SK-N-SH (cell line): Measurements from ENCODE around the gene LYRM4.

Source experiments
- EP300 ChIP-seq, 2 experiments: IDR thresholded peaks; 2 replicates each; pipeline versions ENCODE4 v1.4.0 to v1.6.1; 2012; ENCODE audit warnings: borderline replicate concordance in 1 of 2, low read depth in 1 of 2, low read length in 1 of 2
- EZH2phosphoT487 ChIP-seq: fragments of 200-600 bp; sonication (generic); IDR thresholded peaks from 2 replicates; pipeline ENCODE4 v1.6.1; 2017; ENCODE audit warnings: low read depth, mixed run types, mild to moderate bottlenecking, antibody characterized with exemption, moderate library complexity, borderline replicate concordance
- JUND ChIP-seq: IDR thresholded peaks from 2 replicates; pipeline ENCODE4 v1.4.0; 2012
- MXI1 ChIP-seq: IDR thresholded peaks from 2 replicates; pipeline ENCODE4 v1.6.1; 2012; ENCODE audit warnings: mild to moderate bottlenecking, low read depth, low read length, improper control_type of control experiment
- POLR2AphosphoS5 ChIP-seq: IDR thresholded peaks from 2 replicates; pipeline ENCODE4 v1.6.1; 2012; ENCODE audit warnings: low read depth, low read length
- RAD21 ChIP-seq: IDR thresholded peaks from 2 replicates; pipeline ENCODE4 v1.6.1; 2012; ENCODE audit warnings: mild to moderate bottlenecking, low read length
- SMC3 ChIP-seq: IDR thresholded peaks from 2 replicates; pipeline ENCODE4 v1.6.1; 2012; ENCODE audit warnings: low read depth, low read length, improper control_type of control experiment
- TAF1 ChIP-seq: IDR thresholded peaks from 2 replicates; pipeline ENCODE4 v1.6.1; 2012; ENCODE audit warnings: low read depth, mild to moderate bottlenecking, low read length, moderate library complexity, borderline replicate concordance
- TF ChIP-seq, protein P1 (sequence below): fragments of 200-600 bp; sonication (generic); IDR thresholded peaks from 2 replicates; pipeline ENCODE4 v1.6.1; 2017; ENCODE audit warnings: antibody characterized with exemption, mild to moderate bottlenecking, moderate library complexity
- TF ChIP-seq, protein P2 (sequence below): fragments of 150-350 bp; IDR thresholded peaks from 2 replicates; pipeline ENCODE4 v1.6.1; 2016; ENCODE audit warnings: mild to moderate bottlenecking, low read depth, low read length
- TF ChIP-seq, protein P3 (sequence below): IDR thresholded peaks from 2 replicates; pipeline ENCODE4 v1.6.1; 2012; ENCODE audit warnings: mild to moderate bottlenecking, low read depth, low read length, moderate library complexity

DNA sequence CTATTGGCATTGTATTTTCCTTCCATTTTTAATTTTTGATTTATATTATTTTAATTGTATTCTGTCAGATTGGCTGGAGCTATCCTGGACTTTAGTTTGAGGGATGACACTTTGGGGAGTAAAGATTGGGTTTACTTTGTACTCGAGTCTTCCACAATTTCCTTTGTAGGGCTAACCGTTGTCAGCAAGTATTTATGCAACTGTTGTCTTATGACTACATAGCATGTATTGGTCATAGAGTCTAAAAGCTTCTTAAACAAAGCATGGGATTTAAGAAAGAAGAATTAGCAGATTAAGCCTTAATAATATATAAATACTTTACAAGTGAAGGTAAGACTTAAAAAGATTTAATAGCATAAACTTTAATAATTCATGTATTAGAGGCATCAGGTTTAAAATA, 20.2 kb upstream of the LYRM4 start:
- TF ChIP-seq POLR2AphosphoS5 (no peak), EZH2phosphoT487 (no peak), SMC3 (no peak), RAD21 (no peak), EP300 (IDR thresholded peaks at IDR 0.05; ENCODE audit: borderline replicate concordance in 1 of 2, low read depth in 1 of 2, low read length in 1 of 2) (no peak), TAF1 (no peak), JUND (no peak), MXI1 (no peak)
- TF ChIP-seq, protein P1, sequence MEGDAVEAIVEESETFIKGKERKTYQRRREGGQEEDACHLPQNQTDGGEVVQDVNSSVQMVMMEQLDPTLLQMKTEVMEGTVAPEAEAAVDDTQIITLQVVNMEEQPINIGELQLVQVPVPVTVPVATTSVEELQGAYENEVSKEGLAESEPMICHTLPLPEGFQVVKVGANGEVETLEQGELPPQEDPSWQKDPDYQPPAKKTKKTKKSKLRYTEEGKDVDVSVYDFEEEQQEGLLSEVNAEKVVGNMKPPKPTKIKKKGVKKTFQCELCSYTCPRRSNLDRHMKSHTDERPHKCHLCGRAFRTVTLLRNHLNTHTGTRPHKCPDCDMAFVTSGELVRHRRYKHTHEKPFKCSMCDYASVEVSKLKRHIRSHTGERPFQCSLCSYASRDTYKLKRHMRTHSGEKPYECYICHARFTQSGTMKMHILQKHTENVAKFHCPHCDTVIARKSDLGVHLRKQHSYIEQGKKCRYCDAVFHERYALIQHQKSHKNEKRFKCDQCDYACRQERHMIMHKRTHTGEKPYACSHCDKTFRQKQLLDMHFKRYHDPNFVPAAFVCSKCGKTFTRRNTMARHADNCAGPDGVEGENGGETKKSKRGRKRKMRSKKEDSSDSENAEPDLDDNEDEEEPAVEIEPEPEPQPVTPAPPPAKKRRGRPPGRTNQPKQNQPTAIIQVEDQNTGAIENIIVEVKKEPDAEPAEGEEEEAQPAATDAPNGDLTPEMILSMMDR, result no peak
- TF ChIP-seq, protein P2, sequence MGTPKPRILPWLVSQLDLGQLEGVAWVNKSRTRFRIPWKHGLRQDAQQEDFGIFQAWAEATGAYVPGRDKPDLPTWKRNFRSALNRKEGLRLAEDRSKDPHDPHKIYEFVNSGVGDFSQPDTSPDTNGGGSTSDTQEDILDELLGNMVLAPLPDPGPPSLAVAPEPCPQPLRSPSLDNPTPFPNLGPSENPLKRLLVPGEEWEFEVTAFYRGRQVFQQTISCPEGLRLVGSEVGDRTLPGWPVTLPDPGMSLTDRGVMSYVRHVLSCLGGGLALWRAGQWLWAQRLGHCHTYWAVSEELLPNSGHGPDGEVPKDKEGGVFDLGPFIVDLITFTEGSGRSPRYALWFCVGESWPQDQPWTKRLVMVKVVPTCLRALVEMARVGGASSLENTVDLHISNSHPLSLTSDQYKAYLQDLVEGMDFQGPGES, result no peak
- TF ChIP-seq, protein P3, sequence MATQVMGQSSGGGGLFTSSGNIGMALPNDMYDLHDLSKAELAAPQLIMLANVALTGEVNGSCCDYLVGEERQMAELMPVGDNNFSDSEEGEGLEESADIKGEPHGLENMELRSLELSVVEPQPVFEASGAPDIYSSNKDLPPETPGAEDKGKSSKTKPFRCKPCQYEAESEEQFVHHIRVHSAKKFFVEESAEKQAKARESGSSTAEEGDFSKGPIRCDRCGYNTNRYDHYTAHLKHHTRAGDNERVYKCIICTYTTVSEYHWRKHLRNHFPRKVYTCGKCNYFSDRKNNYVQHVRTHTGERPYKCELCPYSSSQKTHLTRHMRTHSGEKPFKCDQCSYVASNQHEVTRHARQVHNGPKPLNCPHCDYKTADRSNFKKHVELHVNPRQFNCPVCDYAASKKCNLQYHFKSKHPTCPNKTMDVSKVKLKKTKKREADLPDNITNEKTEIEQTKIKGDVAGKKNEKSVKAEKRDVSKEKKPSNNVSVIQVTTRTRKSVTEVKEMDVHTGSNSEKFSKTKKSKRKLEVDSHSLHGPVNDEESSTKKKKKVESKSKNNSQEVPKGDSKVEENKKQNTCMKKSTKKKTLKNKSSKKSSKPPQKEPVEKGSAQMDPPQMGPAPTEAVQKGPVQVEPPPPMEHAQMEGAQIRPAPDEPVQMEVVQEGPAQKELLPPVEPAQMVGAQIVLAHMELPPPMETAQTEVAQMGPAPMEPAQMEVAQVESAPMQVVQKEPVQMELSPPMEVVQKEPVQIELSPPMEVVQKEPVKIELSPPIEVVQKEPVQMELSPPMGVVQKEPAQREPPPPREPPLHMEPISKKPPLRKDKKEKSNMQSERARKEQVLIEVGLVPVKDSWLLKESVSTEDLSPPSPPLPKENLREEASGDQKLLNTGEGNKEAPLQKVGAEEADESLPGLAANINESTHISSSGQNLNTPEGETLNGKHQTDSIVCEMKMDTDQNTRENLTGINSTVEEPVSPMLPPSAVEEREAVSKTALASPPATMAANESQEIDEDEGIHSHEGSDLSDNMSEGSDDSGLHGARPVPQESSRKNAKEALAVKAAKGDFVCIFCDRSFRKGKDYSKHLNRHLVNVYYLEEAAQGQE, result no peak
